Activated naive CD4-positive, alpha-beta T cell treated with anti-CD3 and anti-CD28 coated beads, Interleukin-2, amount 50 U/mL, for 16 hours (primary cell): ENCODE measurements around the gene OR51B4.
"Not testable (repeated sequence)": the region's sequence is repeated elsewhere in the genome, so short reads cannot be mapped to it uniquely, and the experiment has no call there.

Experiments
- DNase-seq: peaks from one replicate; pipeline ENCODE4 v3.0.0-alpha.2; 2020

The OR51B4 gene

DNA sequence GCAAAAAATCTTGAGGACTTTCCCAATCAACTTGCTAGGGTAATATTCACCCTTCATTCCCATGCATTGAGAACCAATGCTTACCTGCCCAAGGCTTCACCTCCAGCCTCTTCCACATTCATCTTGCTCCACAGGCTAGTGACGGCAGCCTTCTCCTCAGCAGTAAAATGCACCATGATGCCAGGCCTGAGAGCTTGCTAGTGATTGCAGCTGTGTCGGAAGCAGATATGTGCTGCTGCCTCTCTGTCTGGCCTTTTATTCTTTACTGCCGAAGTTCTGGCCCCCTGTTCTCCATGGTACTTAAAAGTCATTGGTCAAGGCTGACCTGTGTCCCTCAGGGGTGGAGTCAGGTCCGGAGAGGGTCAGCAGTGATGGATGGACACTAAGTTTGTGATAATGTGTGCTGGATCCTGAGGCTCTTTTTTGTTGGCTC is 32.0 kb downstream of the OR51B4 start, which contains the start of gene HBE1:
Gene HBE1 (minus strand): TSS at position 231 of the 433 bp plus-strand sequence. CDS start 55 bp downstream, at position 176.
- DNase-seq: no peak

DNA sequence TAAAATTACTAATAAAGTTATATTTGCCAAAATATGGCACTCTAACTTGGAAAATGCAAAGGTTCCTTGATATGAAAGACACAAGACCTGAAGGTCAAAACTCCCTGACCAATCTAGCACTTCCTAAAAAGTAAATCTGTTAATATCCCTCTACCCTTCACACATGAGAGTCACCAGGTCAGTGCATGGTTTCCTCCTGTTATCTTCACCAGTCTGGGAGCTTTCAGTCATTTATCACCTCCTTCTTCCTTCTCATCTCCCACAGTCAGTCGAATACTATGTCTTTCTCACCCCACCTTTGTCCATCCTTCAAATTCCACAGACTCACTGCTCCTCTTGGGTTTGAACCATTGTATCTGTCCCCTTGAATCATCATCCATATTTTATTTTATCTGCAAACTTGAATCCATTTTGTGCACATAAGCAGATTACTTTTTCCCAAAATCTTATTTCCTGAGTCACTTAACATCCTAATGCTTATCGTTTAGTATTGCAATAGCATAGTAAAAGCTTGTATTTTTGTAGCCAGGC is 34.6 kb downstream of the OR51B4 start:
- DNase-seq: no peak

DNA sequence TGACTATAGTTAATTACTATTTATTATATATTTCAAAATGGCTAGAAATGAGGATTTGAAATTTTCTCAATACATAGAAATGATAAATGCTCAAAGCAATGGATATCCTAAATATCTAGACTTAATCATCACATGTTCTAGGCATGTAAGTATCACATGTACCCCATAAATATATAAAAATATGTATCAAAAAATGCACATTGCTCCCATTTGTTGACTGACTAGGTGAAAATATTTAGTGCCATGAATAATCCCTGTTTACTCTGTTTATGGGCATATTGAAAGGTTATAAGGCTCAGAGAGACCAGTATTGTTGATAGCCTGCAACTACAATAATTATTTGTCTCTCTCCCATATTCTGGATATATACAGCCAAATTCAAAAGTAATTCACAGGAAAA is 35.1 kb downstream of the OR51B4 start:
- no peak for DNase-seq

DNA sequence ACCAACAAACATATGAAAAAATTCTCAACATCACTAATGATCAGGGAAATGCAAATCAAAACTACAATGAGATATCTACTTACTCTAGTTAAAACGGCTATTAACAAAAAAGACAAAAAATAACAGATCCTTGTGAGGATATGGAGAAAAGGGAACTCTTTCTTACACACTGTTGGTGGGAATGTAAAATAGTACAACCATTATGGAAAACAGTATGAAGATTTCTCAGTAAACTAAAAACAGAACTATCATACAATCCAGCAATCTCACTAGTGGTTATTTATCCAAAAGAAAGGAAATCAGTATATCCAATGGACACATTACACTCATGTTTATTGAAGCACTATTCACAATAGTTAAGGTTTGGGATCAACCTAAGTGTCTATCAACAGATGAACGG is 35.9 kb downstream of the OR51B4 start:
- no peak for DNase-seq

DNA sequence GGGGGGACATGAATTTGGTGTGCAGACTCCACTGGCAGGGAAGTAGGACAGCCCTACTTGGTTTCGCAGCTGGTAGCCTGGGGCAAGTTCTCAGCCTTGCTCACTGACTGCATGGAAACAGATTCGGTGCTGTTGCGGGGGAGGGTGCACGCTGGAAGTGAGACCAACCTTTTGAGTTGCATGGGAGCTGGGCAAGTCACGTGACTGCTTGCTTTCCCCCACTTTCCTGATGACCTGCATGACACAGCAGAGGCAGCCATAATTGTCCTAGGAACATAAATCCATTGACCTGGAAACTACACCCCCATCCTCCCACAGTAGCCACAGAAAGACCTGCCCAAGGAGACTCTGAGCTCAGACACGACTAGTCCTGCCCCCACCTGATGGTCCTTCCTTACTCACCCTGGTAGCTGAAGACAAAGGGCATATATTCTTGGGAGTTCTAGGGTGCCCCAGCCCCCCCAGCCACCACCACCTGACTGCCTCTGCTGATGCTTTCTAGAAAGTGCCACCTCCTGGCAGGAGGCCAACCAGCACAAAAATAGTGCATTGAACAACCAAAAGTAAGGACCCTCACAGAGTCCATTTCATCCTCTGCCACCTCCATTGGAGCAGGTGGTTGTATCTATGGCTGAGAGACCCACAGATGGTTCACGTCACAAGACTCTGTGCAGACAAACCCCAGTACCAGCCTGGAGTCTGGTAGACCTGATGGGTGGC is 43.0 kb downstream of the OR51B4 start:
- no peak for DNase-seq

DNA sequence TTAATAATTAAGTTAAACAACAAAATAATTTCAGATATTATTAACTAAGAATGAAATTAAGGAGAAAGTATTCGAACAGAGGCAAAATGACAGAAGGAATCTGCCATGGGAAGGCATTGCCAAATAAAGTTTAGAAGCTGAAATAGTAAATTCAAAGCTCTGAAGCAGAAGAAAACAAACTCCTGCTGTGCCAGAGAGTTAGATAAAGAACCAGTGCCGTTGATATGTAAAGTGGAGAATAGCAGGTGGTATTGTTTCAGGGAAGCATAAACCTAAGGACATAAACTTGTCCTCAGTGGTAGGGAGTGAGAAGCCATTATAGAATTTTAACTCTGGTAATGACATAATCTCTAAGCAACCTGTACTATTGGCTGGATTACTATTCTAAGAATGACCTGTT is 44.5 kb downstream of the OR51B4 start:
- no peak for DNase-seq

DNA sequence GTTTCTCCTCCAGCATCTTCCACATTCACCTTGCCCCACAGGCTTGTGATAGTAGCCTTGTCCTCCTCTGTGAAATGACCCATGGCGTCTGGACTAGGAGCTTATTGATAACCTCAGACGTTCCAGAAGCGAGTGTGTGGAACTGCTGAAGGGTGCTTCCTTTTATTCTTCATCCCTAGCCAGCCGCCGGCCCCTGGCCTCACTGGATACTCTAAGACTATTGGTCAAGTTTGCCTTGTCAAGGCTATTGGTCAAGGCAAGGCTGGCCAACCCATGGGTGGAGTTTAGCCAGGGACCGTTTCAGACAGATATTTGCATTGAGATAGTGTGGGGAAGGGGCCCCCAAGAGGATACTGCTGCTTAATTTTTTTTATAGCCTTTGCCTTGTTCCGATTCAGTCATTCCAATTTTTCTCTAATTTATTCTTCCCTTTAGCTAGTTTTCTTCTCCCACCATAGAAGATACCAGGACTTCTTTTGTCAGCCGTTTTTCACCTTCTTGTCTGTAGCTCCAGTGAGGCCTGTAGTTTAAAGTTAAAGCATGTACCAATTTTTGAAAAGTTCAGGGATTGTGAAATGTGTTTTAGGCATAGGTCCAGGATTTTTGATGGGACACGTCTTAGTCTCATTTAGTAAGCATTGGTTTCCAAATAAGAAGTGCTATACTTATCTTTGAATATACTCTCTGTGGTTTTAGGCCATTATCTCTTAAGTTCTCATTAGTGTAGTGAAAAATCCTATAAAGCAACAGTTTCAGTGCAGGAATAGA is 46.9 kb downstream of the OR51B4 start, which contains the start of gene HBG2:
Gene HBG2 (minus strand): TSS at position 136 of the 768 bp plus-strand sequence. CDS start 53 bp downstream, at position 83.
- DNase-seq: not testable (repeated sequence)

DNA sequence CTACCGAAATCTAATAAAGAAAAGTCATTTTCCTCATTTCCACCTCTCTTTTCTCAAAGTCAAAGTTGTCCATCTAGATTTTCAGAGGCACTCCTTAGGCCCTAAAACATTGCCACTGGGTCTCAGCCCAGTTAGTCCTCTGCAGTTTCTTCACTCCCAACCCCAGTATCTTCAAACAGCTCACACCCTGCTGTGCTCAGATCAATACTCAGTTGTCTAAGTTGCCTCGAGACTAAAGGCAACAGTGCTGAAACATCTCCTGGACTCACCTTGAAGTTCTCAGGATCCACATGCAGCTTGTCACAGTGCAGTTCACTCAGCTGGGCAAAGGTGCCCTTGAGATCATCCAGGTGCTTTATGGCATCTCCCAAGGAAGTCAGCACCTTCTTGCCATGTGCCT is 47.7 kb downstream of the OR51B4 start:
- DNase-seq: not testable (repeated sequence)

DNA sequence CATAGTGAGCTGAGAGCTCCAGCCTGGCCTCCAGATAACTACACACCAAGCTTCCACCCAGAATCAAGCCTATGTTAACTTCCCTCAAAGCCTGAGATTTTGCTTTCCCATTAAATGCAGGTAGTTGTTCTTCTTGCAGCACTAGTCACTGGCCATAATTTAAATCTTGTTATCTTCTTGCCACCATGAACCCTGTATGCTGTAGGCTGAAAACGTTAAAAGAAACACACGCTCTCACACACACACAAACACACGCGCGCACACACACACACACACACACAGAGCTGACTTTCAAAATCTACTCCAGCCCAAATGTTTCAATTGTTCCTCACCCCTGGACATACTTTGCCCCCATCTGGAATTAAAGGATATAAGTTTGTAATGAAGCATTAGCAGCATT is 48.3 kb downstream of the OR51B4 start:
- DNase-seq: not testable (repeated sequence)

DNA sequence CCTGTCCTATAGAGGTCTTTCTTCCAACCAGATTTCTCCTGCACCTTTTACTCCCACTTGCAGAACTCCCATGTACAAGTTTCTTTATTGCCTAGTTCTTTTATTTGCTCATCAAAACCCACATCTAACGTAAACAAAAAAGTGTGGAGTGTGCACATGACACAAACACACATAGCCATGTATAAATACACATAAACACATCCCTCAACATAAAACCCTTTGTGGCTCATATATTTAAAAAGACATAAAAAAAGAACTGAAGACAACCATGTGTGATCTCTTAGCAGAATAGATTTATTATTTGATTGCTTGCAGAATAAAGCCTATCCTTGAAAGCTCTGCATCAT is 48.9 kb downstream of the OR51B4 start:
- DNase-seq: no peak

DNA sequence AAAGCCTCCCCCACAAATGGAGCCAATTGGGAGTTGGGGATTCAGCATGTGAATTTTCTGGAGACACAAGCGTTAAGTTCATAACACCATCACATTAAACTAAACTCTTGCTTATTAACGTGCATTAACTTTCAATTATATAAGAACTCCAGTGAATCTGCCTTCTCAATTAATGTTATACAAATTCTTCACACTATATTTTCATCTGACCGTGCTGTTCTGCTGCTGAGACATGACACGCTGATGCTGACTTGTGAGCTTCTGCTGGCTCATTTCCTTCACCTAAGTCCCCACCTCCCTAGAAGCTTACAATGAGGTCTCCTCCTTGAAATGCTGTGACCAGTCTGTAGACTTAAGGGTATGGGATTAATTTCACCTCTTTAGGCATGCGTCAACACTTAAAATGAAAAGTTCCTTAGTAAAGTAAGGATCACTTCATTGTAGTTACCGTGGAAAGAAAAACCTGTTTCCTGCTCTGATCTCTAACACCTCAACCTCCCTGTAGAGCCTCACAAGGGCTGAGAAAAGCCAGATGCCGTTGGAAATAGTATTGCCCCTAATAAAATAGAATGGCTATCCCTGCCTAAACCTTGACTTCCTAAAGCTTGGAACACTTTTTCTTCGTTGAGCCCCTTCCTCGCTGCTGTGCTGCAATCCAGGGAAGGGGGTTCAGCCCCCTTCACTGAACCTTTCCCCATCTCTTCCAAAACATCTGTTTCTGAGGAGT is 49.4 kb downstream of the OR51B4 start:
- no peak for DNase-seq

DNA sequence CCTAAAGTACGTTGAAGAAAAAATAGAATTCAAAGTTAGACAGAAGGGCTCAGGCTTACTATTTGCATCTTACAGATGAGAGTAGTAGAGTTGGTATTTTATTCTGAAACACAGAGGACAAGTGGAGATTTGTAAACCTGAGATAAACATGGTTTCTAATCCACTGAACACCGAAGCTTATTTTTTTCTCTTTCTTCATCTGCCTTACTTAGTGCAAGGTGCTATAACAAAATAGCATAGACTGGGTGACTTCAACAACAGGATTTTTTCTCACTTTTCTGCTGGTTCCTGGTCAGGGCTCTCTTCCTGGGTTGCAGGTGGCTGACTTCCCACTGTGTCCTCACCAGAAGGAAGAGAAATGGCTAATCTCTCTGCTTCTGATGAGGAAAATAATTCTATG is 50.0 kb downstream of the OR51B4 start:
- no peak for DNase-seq
